NCI-H1417 treated with DMSO at 0.1 percent for 48 hours (cell line): ENCODE measurements around the gene CYP4B1.

Experiments
- DNase-seq: peaks from one replicate; lab custom pipeline; 2025; lab: John Stamatoyannopoulos, UW

The CYP4B1 gene

GRCh38 chr1:46797696-46798470, 963 bp upstream of the CYP4B1 start:
- no peak for DNase-seq

- no peak for DNase-seq
Measured at GRCh38 chr1:46800742-46801141, 1.9 kb downstream of the CYP4B1 start.

DNA sequence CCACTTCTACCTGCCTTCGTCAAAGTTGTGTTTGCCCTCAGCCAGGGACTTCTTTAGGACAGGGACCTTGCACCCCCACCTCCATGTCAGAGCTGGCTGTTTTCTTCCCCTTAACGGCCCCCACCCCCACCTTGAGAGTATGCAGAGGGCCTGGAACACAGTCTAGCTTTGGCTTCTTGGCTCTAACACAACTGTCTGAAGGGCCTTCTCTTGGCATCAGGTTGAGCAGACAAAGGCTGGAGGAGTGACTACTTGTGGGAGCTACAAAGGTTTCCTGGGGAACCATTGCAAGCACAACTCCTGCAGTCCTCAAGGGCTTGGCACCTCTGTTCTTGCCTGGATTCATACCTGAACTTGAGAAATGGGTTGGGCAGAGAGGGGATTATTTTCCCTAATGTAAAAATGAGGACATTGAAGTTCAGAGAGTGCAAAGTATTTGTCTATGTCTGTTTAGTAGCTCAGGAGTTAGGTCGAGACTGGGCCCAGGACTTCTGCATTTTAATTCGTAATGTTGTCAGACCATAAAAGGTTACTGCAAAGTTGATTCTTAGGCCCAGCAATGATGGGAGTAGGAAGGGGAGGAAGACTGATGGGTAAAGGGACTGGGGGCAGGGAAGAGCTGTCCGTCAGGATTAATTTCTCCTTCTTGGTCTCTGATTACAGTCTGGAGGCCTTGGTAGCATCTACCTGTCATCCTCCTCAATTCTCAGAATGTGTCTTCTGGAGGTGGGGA, 2.6 kb downstream of the CYP4B1 start:
- no peak for DNase-seq

DNA sequence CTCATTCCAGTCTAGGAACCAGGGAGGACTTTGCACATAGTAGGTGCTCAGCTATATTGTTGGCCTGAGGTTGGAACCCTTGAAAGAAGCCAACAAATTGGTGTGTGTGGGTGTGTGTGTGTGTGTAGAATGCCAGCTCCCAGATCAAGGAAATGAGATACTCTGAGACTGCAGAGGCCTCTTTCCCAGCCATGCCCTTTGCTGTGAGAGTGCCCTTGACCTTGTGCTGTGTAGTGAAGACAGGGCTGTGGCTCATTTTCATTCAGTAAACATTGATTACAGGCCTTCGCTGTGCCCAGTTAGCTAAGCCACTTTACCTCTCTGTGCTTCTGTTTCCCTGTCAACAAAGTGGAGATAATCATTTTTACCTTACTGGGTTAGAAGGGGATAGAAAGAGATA, 3.2 kb downstream of the CYP4B1 start:
- no peak for DNase-seq

DNA sequence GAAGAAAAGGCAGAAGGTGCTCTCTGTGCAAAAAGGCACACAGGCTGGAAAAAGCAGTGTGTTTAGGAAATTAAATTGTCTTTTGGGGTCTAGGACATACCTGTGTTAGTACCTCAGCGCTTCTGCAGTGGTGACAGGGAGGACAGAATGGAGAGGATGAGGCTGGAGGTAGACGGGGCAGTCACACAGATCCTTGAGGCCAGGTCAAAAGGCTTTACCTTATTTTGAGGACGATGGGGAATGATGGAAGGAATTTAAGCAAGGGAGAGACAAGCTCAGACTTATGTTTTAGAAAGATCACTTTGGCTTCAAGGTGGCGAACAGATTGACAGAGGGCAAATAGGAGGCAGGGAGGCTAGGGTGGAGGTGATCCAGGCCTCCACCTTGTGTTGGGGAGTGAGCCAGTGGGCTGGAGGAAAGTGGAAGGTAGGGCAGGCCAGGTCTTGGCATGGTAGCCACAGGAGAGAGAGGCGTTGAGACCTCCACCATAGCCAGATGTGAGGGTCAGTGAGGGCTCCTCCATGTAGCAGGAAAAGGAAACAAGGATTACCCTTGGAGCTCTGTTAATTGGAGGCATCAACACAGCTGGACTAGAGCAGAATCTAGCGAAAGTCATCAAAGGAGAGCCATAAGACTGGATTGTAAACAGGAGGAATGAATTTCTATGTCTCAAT, 4.2 kb downstream of the CYP4B1 start:
- DNase-seq = no peak

GRCh38 chr1:46804027-46804889, 5.4 kb downstream of the CYP4B1 start:
- DNase-seq = no peak

GRCh38 chr1:46804926-46805325, 6.1 kb downstream of the CYP4B1 start:
- DNase-seq = no peak

DNA sequence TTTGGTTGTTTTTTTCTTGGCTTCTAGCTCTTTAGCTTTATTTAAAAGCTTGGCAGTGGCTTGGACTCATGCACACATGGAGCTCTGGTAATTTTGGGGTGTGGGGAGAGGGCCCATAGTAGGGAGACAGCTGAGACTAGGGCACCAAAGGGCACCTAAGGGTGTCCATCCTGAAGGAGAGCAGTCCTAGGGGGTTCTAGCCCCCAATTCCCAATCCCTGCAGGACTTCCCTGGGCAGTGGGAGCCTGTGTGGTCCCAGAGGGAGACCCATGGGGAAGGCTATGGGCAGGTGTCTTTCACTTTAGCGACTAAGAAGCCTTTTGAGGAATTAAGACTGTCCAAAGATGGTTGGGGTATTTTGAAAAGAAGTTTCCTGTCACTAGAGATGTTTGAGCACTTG, 6.9 kb downstream of the CYP4B1 start:
- DNase-seq = no peak

DNA sequence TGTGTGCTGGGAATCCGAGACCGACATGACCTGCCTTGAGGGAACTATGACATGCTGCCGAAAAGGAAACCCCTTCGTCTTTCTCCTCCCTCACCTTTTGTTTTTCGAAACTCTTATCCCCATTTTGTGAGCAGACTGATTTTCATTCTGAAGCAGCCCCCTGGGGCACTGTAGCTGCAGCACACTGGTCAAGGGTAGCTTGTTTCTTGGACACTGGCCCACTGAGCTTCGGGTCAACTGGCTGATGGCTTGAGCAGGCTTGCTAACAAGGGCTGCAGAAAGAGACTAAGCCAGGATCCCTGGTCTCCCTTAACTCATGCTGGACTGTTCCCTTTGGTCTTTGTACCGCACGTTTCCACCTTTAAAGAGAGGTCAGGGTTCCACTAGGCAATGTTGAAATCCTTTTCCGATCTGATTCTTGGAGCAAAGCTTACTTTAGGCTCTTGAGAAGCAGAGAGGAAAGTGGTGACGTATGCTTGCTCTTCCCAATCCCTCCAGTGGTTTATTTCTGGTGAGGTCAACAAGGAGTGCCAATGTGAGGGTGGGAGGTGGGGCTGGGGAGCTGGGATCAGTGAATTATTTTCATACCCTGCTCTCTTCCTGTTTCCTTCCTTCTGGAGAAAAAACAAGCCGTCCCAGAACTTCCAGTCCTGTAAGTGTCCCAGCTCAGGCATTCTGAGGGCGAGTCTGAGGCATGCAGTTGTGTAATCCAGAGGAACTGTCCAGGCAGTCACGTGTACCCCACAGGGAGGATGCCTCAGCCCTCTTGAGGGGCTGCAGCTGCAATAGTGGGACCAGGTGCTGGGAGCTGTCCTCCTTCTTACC, 7.6 kb downstream of the CYP4B1 start:
- DNase-seq = no peak

DNA sequence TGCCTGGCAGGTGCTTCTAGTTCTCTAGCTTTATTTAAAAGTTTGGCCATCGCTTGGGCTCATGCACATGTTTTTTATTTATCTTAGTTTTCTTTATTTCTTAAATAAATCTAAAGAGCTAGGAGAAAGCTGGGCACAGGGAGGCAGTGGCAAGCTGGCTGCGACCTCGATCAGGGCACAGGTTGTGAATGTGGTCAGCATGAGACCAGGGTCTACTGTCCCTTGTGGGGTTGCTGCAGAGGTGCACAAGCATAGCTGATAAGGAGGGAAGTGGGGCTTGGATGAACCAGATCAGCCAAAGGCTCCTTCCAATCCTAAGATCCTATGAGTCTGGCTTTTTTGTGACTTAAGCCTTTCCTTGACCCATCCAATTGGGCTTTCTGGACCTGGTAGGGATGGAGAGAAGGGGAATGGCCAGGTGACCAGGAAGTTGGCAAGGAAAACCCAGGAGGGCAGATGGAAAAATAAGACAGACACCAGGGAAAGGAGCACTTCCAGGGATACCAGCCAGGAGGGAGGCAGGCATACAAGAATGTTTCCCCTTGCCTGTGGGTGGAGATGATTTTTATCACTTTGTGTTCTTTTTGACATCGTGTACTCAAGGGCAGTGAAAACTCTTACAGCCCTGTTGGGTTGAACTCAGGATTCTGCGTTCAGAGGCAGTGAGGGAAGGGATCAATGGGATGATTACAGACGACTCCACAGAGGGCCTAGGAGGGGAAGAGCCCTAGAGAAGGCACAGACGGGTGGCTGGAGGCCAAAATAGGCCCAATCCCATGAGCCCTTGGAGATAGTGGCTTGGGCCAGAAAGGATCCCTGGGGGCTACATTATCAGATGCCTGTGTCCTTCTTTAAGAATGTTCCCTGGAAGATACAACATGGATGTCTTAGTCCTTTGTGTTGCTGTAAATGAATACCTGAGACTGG, 8.5 kb downstream of the CYP4B1 start:
- no peak for DNase-seq

DNA sequence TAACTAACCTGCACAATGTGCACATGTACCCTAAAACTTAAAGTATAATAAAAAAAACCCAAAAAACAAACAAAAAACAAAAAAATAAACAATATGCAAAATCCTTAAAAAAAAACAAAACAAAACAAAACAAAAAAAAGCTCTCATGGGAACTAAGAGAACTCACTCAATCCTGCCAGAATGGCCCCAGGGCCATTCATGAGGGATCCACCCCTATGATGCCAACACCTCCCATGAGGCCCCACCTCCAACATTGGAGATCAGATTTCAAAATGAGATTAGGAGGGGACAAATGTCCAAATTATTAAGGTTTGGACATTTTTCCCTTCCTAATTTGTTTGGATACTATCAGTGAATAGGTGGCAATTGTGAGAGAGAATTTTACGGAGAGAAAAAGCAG, 10.2 kb downstream of the CYP4B1 start:
- no peak for DNase-seq

DNA sequence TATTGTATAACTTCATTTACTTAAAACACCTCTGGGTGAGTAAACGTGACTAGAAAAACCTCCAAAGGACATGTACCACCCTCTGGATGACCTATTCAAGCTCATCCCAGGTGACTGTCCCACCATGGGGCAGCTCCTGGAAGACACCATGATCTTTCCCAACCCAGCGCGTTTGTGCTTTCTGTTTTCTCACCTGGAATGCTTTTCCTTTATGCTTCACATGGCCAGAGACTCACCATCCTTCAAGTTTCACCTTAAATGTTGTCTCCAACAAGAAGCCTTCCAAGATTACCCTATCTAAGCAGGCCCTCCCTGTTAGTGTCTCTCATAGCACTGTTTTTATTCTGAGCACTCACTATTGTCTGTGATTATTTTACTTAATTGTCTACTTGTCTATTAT, 11.1 kb downstream of the CYP4B1 start:
- no peak for DNase-seq

DNA sequence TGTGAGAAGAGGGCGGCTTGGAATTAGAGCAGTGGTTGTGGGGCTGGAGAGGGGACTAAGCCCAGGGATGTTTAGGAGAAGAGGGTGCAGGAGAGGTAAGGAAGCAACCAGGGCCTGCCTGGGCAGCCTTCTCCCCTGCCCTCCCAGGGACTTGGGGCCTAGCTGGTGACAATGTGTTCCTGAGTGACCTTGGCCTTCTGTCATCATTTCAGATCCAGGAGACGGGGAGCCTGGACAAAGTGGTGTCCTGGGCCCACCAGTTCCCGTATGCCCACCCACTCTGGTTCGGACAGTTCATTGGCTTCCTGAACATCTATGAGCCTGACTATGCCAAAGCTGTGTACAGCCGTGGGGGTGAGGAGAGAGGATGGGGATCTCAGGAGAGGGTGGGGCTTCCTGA, 11.8 kb downstream of the CYP4B1 start:
- DNase-seq = no peak

GRCh38 chr1:46811053-46811452, 12.2 kb downstream of the CYP4B1 start:
- DNase-seq = no peak

GRCh38 chr1:46812065-46812963, 13.5 kb downstream of the CYP4B1 start:
- no peak for DNase-seq

- DNase-seq = no peak
Measured at GRCh38 chr1:46812996-46813857, 14.4 kb downstream of the CYP4B1 start.

DNA sequence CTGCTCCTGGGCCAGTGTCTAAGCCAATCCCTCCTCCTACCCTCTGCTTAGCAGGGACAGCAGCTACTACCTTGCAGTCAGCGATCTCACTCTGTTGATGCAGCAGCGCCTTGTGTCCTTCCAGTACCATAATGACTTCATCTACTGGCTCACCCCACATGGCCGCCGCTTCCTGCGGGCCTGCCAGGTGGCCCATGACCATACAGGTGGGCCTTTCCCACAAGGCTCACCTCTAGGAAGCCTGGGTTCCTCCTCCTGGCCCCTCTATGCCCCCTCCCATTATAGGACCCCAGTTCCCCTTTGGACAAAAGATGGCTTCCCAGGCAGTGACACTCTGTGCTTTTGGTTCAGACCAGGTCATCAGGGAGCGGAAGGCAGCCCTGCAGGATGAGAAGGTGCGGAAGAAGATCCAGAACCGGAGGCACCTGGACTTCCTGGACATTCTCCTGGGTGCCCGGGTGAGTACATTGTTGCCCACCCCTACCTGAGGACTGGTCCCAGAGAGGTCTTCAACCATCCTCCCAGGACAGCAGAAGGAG, 15.1 kb downstream of the CYP4B1 start:
- DNase-seq = no peak

DNA sequence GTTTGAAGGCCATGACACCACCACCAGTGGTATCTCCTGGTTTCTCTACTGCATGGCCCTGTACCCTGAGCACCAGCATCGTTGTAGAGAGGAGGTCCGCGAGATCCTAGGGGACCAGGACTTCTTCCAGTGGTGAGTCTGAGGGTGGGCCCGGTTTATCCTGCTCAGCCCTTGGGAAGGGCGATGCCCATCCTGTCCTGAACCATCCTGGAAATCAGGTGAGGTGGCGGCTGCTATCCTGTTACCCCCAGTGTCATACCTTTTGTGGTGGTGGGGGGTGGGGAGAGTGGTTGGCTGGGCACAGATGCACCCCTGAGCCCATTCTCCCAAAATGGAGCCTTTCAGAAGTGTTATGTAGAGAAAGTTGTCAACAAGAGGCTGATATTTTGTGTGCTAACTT, 16.3 kb downstream of the CYP4B1 start:
- no peak for DNase-seq
